ENCODE data around the gene SLN.
A peak's percentile ranks its signal among the peaks of the same experiment; 100 is the strongest.

Gene SLN

GRCh38 chr11:107719073-107719472, 7.2 kb upstream of the SLN start:
- no peak for DNase-seq

DNA sequence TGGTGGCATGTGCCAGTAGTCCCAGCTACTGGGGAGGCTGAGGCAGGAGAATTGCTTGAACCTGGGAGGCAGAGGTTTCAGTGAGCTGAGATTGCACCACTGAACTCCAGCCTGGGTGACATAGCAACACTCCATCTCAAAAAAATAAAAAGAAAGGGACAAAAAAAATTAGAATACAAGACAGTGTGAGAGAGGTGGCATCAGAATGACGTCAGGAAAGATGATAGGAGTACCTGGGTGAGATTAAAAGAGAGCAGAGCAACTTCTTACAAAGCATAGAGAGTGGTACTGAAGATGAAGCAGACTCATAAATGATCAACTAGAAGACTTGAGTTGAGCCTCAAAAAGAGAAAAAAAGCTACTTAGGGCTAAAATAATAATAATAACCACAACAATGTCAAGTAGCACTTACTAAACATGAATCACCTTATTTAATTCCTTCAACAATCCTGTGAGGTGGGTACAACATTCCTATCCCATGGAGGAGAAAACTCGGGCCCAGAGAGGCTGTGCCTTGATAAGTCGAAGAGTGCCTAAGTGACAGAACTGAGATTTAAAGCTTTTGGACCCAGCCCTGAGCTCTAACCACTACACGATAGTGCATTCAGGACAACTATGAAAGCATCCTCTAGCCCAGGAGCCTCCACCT, 5.2 kb upstream of the SLN start:
- DNase-seq, result no peak

DNA sequence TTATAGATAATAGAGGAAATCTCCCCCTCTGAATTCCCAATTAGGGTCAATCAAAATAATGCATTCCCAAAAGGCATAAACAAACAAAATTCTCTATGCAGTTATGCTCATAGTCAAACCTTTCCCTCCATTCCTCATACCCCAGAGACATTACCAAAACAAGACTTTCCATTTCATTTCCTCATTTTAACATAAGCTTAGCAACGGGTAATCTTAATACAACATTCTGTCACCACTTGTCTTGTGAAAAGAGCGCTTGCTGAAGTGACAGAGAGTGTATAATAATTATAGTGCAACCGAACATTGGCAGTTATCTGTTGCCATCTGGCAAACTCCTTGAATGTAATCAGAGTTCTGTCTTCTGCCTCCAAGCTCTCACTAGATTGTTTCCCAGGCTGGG, 1.2 kb upstream of the SLN start:
- DNase-seq, result no peak

DNA sequence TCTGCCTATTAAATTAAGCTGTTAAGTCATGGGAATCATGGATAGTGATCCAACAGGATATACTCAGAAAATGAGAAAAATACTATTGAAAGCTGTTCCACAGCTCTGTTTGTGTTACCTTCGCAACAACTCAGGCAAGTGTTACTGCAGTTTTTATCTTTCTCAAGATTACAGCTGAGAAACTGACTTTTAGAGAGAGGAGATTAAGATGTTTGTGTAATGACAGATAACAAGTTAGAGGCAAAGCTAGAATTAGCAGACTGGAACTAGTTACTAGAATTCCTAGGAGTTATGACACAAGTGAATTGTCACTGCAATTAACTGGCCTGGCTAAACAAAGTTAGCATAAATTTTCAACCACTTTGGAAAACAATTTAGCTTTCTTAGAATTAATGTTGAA, 1.6 kb downstream of the SLN start:
- no peak for DNase-seq

GRCh38 chr11:107708792-107709191, 3.1 kb downstream of the SLN start:
- DNase-seq, result no peak

DNA sequence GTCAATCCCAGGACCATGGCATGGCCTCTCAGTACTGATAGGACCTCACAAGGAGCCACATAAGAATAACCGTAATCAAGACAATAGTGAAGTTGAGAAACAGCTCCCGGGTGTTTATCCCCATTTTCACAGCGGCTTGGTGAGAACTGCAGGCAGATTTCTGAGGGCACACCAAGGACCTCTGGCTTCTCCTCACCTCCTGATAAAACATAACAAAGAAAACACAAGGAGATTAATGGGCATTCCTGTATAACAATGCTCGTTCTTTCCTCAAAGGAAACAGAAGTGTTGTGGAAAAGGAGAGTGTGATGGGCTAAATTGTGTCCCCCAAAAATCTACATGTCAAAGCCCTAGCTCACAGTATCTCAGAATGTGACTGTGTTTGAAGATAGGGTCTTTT, 4.0 kb downstream of the SLN start:
- DNase-seq, result no peak

GRCh38 chr11:107707215-107707671, 4.6 kb downstream of the SLN start:
- no peak for DNase-seq

- no peak for DNase-seq
Observed at GRCh38 chr11:107706531-107706930, 5.3 kb downstream of the SLN start.

DNA sequence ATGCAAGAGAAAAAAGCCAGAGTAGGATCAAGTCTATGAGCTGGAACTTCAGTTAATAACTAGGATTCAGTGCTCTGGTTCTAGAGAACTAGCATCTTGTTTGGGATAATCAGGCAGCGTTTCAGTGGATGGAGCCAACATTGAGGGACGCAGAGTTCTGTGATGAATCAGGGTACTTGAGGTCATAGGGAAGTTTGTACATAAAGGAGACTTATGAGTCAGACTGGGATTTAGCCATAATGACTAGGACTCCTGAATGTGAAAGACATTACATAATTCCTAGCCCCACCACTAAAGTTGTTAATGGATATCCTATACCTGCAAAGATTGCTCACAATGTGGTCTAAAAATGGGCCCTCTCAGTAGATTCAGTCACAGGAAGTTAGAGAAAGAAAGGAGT, 6.8 kb downstream of the SLN start:
- DNase-seq, result peak; percentile 28

DNA sequence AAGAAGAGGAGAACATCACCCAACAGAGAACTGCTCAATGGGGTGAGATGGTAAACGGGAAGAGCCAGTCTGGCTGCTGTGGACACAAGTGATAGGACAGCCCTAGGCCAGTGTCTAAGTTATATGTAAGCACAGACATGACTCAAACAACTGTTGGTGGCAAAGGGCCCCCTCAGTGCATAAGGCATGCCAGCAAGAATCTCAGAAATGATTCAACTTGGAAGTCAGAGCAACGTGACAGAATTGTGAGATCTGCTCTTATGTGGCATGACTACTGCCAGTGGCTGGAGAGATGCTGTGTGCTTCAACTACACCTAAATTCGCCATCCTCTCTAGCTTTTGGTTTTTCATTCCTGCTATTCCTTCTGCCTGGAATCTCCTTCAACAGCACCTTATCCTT, 7.4 kb downstream of the SLN start:
- DNase-seq, result no peak

- DNase-seq, result no peak
Observed at GRCh38 chr11:107702723-107703122, 9.1 kb downstream of the SLN start.

- DNase-seq, result no peak
Observed at GRCh38 chr11:107702109-107702660, 9.7 kb downstream of the SLN start.

DNA sequence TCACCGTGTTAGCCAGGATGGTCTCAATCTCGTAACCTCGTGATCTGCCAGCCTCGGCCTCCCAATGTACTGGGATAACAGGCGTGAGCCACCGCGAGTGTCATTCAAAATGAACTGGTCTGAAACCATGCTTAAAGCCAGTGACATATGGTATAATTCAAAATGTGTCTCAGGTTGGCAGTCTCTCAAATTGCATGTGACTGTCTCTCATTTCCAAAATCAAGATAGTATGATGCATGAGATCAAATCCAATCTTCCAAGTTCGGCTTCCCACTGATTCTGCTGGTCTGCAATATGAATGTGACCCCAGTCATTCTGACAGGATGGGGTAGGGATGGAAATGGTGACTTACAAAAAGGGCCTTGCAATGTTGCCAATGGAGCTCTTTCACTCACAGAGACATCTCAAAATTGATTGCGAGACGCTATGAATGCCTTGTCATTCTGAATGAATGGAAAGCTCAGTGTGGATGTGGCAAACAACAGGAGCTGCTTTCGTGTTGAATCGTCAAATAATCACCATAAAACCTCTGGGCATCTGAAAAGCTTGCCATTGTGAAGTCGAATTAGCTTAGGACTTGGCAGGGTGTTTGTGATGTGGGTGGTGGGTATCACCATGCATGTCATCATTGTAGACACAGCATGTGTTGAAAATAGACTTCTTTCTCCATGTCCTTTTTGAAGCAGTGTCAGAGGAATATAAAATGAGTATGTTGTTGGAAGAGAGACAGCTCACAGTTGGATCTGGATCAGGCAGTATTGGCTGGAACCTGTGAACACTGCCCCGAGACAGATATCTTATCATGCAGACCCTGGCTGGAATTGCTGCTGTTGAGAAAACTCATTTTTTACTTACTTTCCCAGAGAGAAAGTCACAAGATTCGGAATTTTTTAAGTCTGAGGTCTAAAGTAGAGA, 12.2 kb downstream of the SLN start:
- no peak for DNase-seq

GRCh38 chr11:107697291-107697690, 14.6 kb downstream of the SLN start:
- DNase-seq, result no peak

DNA sequence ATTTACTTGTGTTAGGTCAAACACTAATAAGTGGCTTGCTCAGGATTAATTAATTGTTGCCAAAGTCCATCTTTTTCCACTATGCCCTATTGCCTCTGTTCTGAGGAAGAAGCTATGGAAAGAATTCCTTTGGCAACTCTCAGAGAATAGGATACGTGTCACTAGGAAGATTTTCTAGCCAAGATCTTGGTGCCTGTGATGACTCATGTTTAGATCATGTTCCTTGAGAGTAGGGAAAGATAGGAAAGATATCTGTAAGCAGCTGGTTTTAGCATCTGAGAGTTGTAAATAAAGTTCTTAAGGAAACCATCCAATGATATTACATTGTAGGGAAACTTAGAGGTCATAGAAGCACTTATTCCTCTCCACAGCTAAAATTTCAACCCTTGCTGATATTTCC, 15.7 kb downstream of the SLN start:
- no peak for DNase-seq

DNA sequence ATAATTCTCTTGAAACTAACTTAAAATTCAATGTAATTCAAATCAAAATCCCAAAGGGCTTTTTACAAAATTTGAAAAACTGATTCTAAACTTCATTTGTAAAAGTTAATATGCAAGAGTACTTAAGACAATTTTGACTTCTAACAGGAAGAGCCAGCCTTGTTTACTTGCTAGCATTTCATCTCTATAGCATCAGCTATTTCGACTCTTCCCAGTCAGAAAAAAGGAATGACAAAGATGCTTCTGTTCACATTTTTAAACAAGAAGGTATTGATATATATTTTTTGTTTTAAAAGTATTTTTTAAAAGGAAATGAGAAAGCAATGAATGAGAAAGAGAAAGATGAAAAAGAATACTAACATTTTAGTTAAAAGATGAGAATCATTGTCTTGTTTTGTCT, 16.4 kb downstream of the SLN start:
- DNase-seq, result no peak

DNA sequence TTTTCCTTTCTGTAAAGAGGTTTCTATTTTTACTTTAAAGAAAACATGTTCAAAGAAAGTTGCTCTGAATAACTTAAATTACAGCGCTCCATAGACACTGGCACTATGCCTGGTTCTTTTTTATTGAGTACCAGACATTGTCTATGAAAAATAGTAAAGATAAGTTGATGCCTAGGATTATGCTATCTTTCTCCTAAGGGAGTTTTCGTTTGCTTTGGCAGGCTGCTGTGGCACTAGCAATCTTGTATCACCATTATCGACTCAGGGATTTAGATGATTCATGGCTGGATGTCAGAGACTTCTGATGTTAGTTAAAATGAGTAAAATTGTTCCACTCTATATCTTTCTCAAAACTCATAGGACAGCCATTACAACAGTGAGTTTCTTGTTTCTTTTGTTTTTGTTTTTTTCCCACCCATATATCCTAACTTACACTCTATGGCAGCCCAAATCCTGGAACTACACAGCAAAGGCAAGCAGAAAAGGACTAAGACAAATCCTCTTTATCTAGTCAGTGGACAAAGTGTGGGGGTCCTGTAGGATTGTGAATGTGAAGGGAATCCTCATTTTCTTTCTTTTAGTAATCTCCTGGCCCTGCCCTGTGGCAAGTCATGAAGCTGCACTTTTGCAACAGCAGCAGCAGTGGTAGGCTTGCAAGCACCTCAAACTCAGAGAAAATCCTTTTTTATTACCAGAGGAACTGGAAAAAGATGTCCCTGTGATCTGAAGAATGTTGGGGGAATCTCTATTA, 20.7 kb downstream of the SLN start:
- no peak for DNase-seq

DNA sequence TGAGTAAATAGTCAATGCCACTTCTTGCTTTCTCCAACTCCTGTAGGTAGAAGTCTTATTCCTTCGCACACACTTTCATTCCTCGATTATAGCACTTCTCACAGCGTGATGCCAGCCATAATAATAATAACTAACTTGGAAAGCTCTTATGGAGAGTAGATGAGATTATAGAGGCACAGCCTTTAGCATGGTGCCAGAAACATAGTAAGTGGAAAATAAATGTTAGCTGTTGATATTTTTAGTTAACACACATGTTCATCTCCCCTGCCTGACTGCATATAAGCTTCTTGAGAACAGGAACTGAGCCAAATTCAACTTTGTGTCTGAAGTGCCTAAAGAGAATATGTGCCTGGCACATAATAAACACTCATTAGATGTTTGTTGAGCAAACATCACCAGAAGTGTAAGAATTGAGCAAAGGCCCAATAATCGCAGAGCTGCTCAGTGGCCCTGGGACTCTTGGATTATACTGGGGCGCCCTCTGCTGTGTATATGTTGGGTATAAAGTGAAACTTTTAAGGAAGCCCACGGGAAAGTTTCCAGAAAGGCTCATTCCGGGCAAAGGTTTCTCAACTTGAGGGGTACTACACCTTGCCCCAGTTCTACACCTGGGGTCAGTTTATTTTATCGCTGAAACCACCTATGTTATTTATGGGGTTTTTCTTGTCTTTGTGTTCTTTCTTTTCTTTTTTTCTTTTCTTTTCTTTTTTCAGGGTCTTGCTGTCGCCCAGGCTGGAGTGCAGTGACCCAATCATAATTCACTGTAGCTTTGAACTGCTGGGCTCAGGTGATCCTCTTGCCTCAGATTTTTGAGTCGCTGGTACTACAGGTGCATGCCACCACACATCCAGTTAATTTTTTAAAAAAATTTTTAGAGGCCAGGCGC, 22.3 kb downstream of the SLN start:
- peak; percentile 85 for DNase-seq

GRCh38 chr11:107688322-107688918, 23.4 kb downstream of the SLN start:
- DNase-seq, result no peak

- DNase-seq, result peak; percentile 20
Observed at GRCh38 chr11:107683807-107684206, 28.0 kb downstream of the SLN start.

DNA sequence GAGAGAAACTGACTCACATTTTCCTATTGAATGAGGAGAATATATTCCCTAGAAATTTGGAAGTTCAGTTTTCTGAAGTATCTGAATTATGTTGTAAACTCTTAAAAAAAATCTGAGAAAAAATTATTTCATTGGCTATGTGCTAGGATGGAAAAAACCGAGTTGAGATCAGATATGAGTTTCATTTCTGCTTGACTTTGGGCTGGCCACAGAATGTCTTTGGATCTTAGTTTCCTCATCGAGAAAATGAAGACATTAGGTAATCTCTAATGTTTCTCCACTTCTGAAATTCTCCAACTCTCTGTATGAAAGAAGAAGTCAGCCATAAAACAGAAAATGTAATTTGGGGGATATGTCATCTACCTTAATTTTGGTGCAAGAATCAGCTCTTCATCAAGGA, 28.8 kb downstream of the SLN start:
- peak; percentile 84 for DNase-seq

DNA sequence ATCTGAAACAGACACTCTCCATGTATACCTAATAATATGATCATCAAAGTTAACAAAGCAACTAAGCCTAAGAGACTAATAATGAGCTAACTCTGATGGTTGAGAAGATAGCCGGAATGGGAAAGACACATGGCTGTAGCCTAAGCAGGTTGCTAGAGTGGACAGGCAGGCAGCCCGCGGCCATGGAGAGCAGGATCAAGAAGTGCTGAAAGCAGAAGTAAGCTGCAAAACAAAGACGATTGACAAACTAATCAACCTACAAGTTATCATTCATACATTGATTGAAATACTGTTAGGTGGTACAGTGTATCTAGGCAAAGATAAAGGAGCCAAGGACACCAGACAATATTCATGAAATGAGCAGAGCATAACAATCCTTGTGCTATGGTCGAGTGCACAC, 29.3 kb downstream of the SLN start:
- DNase-seq, result no peak

Data from suppressor macrophage treated with lipopolysaccharide for 4 hours (primary cell).